HG02798 (cell line): ENCODE results near the gene ARFGAP1.

Experiments
- ATAC-seq: cut with Tn5 transposase; IDR thresholded peaks from one replicate; pipeline ENCODE4 v1.9.1; 2021; ENCODE audit warnings: mild to moderate bottlenecking; ENCODE audit not compliant: unreplicated experiment, poor library complexity

Gene ARFGAP1

DNA sequence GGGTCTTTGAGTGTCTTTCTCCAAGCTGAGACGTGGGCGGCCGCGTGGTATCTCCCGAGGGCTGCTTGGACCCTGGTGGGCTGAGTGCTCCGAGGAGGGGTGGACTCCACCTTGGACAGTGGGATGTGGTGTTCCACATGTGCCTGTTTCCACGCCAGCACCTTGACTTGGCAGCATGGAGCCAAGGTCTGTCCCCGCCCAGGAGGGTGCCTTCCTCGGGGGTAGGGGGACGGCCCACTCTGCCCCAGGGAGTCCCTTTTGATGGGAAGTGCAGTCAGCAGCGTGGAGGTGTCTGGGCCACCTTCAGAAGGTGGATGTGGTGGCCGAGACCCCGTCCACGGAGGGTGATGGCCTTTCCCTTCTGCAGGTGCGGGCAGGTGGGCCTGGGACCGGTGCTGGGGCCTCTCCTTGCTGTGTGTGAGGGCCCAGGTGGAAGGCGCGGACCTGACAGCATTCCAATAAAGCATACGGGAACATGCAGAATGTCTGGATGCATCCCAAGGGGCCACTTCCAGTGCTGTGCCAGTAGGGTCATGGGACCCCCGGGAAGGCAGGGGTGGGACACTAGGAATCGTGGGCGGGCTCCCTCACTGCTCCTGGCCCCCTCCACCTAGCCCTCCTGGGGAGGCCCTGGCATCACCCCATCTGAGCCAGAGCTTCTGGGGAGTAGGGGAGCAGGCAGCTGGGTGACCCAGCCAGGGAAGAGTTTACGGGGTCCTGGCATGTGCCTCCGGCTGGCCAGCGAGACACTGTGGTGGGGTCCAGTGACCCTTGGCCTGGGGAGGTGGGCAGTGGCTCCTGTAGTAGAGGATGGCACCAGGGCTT is 16.9 kb downstream of the ARFGAP1 start:
- no peak for ATAC-seq

DNA sequence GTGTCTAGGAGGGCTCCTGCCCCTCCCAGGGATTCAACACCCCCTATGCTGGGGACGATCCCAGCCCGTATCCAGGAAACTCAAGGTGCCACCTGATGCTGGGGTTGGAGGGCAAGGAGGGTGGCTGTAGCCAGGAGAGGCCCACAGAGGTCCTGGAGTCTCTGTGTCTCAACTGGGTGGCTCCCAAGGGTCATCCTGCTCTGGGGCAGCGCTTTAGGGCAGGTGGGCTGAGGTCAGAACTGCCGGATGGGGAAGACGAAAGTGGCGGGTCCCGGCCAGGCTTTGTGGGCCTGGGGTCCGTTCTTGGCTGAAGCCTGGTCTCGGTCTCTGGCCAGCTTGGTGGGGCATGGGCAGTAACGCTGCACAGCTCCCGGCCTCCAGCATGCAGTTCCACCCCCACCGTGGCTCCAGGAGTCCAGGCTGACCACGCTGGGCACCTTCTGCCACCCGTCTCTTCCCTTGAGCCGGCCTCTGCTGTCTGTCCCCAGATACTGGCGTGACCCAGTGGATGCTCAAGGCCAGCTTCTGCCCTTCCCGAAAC is 17.6 kb downstream of the ARFGAP1 start:
- no peak for ATAC-seq

DNA sequence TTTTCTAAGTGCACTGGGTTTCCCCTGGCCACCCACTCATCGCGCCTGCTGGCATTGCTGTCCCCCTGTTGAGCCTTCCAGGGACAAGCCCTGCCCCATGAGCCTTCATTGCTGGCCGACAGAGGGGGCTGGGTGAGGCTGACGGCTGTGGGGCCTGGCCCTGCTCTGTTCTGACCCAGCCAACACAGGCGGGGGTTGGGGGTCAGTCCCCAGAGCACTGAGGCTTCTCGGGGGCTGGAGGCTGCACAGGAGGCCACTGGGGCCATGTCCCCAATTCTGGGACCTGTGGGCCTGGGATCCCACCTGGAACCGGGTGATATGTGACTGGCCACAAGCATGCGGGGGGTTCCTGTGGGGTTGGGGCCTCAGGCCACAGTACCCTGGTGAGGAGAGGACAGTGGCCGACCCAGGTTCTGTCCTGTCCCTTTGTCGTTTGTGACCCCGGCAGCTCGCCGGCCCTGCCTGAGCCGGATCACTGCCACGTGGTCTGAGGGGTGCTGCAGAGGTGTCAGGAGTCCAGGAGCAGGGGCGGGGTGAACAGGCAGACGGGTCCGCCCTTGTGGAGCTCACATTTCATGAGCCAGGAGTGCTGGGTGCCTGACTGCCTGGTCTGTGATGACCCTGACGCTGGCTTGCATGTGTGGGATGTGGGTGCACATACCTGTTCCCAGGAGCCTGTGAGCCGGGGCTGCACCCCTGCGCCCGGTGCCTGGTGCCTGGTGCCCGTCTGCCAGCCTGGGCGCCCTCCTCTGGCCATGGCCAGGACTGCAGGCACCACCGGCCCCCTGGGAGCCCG is 18.3 kb downstream of the ARFGAP1 start:
- ATAC-seq, result no peak

DNA sequence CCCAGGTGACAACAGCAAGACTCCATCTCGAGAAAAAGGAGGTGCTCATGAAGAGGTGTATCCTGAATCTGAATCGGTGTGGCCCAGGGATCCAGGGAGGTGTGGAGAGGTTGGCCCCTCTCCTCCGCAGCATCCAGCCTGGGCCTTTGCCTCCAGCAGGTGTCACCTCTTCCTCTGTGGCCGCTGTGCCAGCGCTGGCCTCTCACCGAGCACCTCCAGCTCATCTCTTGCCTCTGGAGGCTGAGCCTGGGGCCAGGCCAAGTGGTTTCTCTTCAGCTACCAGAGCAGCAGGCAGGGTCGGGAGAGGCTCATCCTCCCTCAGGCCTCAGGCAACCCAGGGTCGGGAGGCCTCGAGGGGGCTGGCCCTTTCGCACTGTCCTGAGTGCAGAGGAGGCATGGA is 19.2 kb downstream of the ARFGAP1 start:
- no peak for ATAC-seq

DNA sequence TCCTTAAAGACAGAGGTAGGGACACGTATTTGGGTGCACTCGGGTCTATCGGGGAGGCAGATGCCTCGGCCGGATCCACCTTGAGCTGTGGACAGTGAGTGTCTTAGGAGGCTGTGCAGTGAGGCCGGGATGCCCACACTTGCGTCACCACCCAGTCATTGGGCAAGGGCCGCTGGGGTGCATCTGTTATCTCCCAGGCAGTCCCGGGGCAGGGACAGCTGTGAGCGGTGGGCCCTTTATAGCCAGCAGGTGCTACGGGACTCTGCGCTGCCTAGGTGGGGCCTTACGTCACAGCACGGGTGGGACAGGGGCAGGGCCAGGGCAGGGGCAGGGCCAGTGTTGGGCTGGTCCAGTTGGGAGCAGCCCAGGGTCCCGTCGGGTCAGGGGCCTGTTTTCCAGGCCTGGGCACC is 19.7 kb downstream of the ARFGAP1 start:
- no peak for ATAC-seq

DNA sequence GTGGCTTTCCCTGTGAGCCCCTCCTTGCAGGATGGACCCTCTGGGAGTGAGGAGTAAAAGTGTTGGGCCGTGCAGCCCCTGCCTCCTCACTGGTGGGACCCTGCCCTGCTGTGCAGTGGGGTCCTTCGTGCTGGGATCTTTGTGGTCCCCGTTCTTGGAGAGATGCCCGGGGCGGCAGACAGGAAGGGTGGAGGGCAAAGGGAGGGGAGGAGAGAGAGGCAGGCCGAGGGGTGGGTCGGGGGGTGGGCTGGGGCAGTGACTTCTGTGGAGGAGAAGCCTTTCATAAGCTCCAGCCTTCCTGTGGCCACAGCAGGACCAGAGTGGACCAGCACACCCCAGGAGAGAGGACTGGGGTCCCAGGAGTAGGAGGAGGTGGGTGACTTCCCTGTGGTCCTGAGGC is 20.3 kb downstream of the ARFGAP1 start, which contains the start of gene COL20A1:
Gene COL20A1, plus strand, starts transcription at position 283 of the 400 bp plus-strand sequence. CDS start 1,922 bp downstream, outside the sequence.
- ATAC-seq, result no peak

DNA sequence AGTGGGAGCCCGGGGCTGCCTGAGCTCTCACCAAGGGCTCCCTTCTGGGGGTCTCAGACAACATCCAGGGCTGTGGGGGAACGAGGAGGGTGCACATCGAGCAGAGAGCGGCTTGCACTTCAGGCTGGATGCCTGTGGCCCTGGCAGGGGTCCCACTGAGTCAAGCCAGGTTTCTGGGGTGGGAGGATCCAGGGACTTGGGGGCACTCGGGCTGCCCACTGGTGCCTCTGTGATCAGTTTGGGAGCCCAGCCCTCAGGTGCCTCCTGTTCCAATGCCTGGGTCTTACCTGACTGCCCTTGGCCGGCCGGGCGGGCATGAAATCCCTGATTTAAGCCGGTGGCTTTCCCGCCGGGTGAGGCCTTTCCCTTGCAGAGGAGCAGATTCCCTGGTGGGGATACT is 20.8 kb downstream of the ARFGAP1 start:
- no peak for ATAC-seq

DNA sequence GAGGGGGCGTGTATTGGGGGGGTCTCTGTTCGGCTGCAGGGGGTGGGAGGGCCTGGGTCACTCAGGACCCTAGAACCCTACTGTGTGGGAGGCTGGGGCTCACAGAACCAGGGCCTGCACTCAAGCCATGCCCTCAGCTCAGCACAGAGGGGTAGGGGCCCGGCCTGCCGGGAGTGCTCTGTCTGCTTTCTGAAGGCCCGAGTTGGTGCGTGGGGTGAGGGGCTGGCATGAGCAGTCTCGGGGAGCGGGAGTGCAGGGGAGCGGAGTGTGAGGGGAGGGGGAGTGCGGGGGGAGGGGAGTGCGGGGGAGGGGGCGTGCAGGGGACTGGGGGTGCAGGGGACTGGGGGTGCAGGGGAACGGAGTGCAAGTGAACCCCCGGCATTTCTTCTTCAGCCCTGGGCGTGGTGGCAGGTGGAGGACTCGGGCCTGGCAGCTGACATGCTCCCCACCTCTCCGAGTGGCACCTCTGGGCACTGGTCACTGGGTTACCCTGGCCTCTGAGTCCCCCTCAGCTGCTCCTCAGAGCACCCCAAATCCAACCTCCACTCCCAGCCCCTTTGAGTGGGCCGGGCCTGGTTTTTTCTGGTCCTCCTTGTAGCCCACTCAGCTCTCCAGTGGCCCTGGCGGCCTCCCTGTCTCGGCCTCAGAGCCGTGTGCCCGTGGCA is 21.4 kb downstream of the ARFGAP1 start:
- ATAC-seq, result no peak

DNA sequence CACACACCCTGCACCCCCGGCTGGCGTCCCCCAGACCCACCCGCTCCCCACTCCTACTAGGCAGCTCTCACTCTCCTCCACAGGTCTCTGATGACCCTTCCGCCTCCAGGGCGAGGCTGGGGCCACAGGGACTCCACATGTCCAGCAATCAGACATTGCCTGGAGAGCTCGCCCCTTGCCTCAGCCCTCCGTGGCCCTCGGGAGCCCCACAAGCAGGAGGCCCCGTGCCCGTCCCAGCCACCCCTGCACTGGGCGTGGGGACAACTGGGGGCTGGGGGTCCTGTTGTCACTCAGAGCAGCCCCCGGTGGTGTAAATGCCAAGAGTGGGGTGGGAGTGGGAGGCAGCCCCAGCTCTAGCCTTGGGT is 21.9 kb downstream of the ARFGAP1 start:
- no peak for ATAC-seq

DNA sequence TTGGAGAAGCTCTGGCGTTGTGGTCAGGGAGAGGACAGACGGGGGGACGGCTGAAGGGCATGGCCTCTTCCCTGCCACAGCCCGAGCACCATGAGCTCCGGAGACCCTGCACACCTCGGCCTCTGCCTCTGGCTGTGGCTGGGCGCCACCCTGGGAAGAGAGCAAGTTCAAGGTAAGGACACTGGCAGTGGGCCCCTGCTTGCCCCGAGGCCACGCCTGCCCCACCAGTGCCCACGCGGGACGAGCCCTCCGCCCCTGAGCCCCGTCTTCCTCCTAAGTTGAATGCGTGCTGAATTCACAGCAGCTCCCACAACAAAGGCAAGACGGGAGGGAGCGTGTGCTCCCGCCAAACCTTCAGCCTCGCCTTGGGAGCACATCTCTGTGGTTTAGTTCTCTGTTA is 22.4 kb downstream of the ARFGAP1 start:
- ATAC-seq, result no peak

DNA sequence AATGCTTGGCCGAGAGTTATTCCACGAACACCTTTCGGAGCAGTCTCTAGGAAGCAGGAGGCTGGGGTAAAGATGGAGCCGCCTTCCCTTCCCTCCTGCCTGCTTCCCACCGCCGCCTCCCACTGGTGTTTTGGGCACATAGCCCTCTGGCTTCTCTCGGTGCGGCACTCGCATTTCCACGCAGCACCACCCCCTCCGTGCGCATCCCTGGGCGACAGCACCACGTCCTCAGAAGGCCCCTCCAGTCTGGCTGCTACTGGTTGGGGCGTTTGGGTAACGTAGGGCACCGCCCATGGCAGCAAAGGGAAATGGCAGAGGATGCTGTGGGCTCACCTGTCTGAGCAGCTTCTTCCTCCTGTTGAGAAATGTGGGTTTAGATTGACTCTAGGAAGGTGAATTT is 22.8 kb downstream of the ARFGAP1 start:
- no peak for ATAC-seq

DNA sequence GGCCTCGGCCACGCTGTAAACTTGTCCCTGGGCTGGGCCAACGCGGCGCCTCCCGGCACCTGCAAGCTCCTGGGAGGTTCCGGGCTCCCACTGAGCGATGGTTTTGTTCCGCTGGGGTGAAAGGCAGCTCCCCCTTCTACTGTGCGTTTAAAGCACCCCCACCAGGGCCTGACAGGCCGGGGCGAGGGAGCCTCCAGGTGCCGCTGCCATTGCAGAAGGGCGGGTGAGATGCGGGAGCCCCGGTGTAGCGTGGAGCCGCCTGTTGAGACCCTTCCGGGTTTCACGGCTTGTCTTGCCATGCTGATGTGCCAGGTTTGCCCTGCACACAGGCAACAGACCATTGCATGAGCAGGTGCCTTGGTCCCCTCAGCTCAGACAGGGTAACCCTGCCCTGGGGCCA is 23.2 kb downstream of the ARFGAP1 start:
- ATAC-seq, result no peak

DNA sequence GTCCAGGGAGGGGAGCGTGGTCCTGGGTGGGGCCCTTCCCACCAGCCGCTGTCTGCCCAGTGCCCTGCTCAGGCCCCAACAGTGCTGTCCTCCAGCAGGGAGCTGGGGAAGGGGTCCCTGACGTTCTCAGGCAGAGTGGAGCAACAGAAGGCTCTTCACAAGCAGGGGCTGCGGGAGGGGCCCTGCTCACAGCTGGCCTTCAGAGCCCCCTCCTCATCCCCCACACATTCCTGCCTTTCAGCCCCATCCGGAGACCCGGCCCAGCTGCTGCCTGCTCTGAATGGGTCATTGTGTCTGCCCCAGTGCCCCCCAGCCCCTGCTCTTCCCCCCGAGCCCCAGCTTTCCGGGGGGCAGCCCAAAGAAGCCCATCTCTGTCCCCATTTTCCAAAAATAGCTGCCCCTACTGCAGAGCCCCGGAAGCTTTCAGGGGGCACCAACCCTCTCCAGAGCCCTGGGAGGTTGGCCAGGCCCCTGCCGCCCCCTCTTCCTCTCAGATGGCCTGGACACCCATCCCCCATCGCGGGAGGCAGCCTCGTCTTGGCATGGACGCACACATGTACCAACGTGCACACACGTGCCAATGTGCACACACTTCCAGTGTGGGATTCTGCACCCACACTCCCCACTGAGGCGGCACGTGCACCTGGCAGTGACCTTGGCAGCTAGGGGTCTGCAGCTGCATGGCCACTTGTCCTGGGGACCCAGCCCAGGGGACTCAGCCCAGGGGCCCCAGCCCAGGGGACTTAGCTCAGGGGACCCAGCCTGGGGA is 24.1 kb downstream of the ARFGAP1 start:
- no peak for ATAC-seq

DNA sequence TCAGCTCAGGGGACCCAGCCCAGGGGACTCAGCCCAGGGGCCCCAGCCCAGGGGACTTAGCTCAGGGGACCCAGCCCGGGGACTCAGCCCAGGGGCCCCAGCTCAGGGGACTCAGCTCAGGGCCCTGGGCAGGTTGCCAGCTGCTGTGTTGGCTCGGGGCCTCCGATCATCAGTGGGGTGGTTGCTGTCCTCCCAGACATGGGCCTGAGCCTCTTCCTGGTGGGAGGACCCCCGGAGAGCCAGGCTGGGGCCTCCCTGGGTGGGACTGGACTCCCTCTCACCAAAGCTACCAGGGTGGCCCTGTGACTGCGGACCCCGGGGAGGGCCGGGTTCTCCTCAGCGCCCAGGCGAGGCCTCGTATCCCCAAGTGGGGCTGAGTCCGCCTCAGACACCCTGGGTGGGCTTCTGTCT is 24.8 kb downstream of the ARFGAP1 start:
- no peak for ATAC-seq

DNA sequence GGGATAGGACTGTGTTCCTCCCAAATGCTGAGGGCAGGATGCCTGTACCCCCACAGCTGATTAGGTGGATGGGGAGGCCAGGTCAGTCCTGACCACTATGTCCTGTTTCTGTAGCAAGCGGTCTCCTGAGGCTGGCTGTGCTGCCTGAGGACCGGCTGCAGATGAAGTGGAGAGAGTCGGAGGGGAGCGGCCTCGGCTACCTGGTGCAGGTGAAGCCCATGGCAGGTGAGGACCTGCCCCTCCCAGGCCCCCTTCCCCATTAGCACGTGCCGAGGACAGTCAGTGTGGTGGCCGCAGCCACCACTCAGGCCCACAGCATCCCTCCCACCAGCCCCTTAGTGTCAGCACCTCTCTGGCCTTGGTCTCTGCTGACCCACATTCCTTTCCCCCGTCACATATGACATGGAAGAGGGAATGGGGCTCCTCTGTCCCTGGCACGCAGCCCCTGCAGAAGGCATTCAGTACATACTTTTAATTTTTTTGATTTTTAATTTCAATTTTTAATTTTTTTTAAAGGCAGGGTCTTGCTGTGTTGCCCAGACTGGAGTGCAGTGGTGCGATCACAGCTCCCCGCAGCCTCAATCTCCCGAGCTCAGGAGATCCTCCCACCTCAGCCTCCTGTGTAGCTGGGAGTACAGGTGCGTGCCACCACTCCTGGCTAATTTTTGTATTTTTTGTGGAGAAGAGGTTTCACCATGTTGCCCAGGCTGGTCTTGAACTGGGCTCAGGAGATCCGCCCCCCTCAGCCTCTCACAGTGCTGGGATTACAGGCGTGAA is 25.4 kb downstream of the ARFGAP1 start:
- ATAC-seq, result no peak

DNA sequence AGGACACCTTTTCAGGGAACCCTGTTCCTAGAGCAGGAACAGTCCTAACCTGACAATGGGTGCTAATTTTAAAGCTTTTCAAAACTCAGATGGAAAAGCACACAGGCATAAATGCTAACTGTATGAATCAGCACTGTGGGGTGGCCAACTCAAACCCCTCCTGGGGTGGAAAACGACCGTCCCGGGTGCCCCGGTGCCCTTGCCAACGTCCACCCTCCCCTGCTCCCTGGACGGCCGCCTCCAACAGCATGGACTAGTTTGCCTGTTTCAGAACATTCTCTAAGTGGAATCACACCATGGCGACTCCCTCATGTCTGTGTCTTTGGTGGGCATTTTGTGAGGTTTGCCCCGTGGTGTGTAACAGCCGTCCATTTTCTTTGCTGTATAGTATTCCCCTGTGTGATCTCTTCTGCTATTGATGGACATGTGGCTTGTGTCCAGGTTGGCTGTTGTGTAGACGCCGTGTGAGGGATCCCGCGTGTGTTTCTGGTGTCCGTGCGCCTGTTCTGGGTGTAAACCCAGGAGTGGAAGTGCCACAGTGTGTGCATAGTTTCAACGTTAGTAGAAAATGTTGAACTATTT is 26.2 kb downstream of the ARFGAP1 start:
- ATAC-seq, result no peak

DNA sequence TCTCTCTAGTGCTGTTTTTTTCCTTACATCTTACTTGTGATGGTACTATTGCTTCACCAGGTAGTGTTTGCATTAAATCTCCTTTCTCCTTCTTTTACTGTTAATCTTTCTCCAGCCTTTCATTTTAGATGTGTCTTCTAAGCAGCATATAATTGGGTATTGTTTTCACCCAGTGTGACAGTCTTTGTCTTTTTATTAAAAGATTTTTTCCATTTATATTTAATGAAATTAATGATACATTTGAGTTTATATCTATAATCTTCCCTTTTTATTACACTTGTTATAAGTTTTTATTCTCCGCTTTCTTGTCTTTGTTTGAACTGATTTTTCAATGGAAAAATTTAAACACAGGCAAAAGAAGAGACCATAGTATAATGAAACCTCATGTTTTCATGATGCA is 29.1 kb downstream of the ARFGAP1 start:
- ATAC-seq, result no peak

DNA sequence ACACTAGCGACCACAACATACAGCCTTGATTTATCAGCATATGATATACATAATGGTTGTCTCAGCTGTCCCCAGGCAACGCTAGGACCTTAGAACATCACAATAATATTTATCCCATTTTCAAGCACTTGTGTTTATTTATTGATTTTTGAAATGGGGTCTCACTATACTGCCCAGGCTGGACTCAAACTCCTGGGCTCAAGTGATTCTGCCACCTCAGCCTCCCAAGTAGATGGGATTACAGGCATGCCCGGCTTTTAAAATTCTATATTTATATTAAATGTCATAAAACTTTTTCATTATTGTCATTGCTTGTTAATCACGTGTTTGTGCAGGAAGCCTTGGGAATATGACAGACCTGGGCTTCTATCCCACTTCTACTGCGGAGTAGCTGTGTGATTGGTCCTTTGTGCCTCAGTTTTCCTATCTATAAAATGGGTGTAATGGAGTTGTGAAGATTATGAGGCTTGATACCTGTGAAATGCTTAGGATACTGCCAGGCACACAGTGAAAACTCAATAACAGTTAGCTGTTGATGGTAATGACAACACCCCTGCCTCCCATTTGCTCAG is 30.6 kb downstream of the ARFGAP1 start:
- ATAC-seq, result no peak

DNA sequence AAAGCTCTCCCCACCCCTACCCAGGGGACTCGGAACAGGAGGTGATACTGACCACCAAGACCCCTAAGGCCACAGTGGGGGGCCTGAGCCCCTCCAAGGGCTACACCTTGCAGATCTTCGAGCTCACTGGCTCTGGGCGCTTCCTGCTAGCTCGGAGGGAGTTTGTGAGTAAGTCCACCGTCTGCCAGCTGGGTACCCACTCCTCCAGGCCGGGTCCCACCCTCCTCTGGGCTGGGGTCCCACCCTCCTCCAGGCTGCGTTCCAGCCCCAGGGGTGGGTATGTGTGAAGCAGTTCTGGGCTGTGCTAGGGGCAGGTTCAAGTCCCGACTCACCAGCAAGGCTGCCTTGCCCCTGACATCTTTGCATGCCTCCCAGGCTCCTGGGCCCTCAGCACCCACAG is 32.8 kb downstream of the ARFGAP1 start:
- no peak for ATAC-seq
